Erythroblast (primary cell): ENCODE results near the gene GRIP1.

ENCODE experiments used
- GATA1 ChIP-seq: IDR thresholded peaks from 2 replicates; pipeline ENCODE4 v1.6.1; 2011; ENCODE audit warnings: low read depth, mild to moderate bottlenecking, control low read depth, low read length, moderate library complexity
- POLR2A ChIP-seq: IDR thresholded peaks from 2 replicates; pipeline ENCODE4 v1.6.1; 2011; ENCODE audit warnings: mild to moderate bottlenecking, low read length

- no peak for TF ChIP-seq POLR2A
- no peak for TF ChIP-seq GATA1
These were observed 47.7 kb upstream of the GRIP1 start for GRCh38 chr12:66726556-66726955.
